NCI-H2081 treated with DMSO at 0.1 percent for 48 hours (cell line): ENCODE data around the gene OTP.
"Not testable (repeated sequence)": the region's sequence is repeated elsewhere in the genome, so short reads cannot be mapped to it uniquely, and the experiment has no call there.

ENCODE experiments used
- DNase-seq: peaks from one replicate; lab custom pipeline; 2025; lab: John Stamatoyannopoulos, UW

OTP gene

GRCh38 chr5:77608927-77609326 is 29.6 kb downstream of the OTP start:
- DNase-seq, result not testable (repeated sequence)

- no peak for DNase-seq
Observed at GRCh38 chr5:77607324-77607723, 31.2 kb downstream of the OTP start.

- DNase-seq, result no peak
Observed at GRCh38 chr5:77606279-77606678, 32.2 kb downstream of the OTP start.

GRCh38 chr5:77599679-77600078 is 38.8 kb downstream of the OTP start:
- no peak for DNase-seq

GRCh38 chr5:77590347-77590746 is 48.2 kb downstream of the OTP start:
- DNase-seq, result no peak

GRCh38 chr5:77588175-77588574 is 50.3 kb downstream of the OTP start:
- no peak for DNase-seq

- no peak for DNase-seq
Observed at GRCh38 chr5:77586101-77586500, 52.4 kb downstream of the OTP start.

GRCh38 chr5:77582143-77582542 is 56.4 kb downstream of the OTP start:
- DNase-seq, result not testable (repeated sequence)
